ENCODE data around the gene BNC2. TPM values are rescaled to one million over a fixed set of nuclear protein-coding genes. Genes with fewer than 3 reads are reported as not detected.
"Not testable (repeated sequence)": the region's sequence is repeated elsewhere in the genome, so short reads cannot be mapped to it uniquely, and the experiment has no call there.

BNC2 gene
- polyA plus RNA-seq, 4 donors: 6.6 to 11.3 (median 7.9) TPM

- no peak for DNase-seq (ENCODE audit: low read depth in 4 of 4, low spot score in 2 of 4)
Measured at GRCh38 chr9:16559418-16560188, 310.9 kb downstream of the BNC2 start.

DNA sequence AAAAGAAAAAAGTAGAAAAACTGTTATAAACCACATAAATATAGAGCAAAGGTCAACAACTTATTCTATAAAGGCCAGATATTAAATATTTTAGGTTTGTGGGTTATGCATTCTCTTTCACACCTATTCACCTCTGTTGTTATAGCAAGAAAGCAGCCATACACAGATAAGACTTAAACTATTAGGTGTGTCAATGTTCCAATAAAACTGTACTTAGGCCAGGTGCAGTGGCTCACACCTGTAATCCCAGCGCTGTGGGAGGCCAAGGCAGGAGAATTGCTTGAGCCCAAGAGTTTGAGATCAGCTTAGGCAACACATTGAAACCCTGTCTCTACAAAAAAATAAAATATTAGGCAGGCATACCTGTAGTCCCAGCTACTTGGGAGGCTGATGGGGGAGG lies 314.7 kb downstream of the BNC2 start:
- no peak for DNase-seq (ENCODE audit: low read depth in 4 of 4, low spot score in 2 of 4)

GRCh38 chr9:16553869-16554540 lies 316.5 kb downstream of the BNC2 start:
- DNase-seq (ENCODE audit: low read depth in 4 of 4, low spot score in 2 of 4): no peak

DNA sequence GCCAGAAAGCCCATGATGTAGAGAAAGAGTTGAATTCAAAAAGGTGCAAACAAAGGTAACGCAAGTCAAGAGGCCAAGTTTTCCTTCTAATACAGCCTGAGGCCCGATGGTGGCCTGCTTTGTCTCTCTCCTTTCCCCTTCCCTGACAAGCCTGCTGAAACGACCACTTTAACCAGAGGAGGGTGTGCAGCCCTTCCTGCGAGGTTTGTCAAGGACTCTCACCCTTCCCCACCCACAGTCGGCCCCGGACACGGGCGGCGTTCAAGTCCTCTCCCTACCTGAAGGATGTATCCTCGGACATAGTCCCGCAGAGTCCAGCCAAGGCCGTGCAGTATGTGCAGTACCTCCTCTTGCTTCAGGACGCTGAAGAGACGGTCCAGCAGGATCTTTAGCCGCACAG lies 318.2 kb downstream of the BNC2 start:
- DNase-seq (ENCODE audit: low read depth in 4 of 4, low spot score in 2 of 4): no peak

DNA sequence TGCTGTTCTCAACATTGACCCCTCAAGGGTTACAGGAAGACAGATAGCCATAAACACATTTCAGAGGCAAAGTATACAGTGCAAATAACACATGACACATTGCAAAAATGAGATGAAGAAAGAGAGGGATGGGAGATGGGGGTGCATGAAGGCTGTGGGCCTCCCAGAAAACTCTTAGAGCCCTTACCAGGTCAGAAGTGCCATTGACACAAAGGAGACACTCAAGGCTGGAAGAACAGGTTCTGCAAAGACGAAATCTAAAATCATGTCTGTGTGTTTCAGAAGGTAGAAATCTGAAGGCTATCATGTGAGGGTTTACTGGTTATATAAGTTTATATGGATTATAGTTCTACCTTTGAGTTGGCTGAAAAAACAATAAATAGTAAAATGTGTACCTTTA lies 318.8 kb downstream of the BNC2 start:
- DNase-seq (ENCODE audit: low read depth in 4 of 4, low spot score in 2 of 4): no peak

- DNase-seq (ENCODE audit: low read depth in 4 of 4, low spot score in 2 of 4): no peak
Measured at GRCh38 chr9:16545639-16546038, 324.8 kb downstream of the BNC2 start.

DNA sequence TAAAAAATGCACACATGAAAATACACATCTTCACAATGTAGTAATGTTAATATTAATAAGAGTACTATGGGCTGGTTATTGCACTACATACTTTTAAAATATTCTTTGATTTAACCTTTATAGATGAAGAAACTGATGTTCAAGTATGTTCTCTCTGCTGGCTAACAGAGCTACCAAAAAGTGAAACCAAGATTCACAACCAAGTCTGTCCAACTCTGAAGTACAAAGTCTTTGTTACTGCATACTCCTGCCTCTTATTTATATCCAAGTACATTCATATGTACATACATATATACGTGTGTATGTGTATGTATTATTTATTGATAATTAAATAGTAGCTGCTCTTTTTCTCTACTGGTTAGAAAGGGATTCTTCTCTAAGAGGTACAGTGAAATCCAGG lies 325.6 kb downstream of the BNC2 start:
- no peak for DNase-seq (ENCODE audit: low read depth in 4 of 4, low spot score in 2 of 4)

DNA sequence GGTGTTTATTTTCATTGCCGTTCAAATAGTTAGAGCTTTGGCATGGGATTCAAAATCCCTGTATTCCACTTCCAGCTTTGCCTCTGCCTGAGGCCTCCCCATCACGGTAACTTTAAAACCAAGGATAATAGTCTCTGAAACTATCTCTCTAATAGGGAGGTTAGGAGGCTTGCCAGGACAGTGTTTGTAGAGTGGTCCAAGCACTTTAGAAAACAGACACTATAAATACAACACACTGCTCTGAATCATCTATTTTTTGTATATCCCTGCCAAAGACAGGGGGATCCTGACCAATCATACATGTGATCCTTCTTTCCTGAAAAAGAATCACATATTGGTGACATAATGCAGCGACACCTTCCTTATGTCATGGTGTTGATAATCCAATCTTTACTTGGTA lies 326.8 kb downstream of the BNC2 start:
- no peak for DNase-seq (ENCODE audit: low read depth in 4 of 4, low spot score in 2 of 4)

DNA sequence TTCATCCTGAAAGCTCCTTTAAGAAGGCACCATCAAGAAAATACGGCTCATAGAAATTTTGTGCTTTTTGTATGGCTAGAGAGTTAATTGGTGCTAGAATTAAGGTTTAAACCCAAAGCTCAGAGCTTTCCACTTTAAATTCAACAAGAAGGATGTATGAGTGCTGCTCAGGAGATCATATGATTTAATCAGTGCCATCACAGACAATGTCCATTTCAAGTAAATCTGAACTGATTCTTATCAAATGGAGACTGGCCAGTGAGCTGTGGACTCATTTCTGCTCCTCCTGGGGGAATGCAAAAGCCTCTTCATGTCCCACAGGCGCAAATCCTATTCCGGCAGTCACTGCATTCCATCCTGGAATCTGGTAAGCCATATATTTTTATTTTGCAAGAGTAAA lies 327.2 kb downstream of the BNC2 start:
- DNase-seq (ENCODE audit: low read depth in 4 of 4, low spot score in 2 of 4): no peak

DNA sequence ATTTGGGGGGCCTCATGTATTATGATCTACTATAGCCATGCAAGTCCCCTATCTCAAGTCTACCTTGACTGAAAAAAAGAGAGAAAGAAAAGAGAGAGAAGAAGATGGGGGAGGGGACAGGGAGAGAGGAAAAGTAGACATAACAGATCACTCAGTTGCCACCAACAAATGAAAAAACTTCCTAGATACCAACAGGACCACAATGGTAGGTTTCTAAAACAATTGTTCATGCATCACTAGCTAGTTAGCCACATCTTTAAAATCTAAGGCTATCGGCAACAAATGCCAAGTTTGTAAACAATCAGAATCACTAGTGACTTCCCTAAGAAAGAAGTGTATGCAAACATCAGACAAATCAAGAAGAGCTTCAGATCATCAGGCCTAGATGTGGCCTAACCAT lies 328.2 kb downstream of the BNC2 start:
- DNase-seq (ENCODE audit: low read depth in 4 of 4, low spot score in 2 of 4): no peak

DNA sequence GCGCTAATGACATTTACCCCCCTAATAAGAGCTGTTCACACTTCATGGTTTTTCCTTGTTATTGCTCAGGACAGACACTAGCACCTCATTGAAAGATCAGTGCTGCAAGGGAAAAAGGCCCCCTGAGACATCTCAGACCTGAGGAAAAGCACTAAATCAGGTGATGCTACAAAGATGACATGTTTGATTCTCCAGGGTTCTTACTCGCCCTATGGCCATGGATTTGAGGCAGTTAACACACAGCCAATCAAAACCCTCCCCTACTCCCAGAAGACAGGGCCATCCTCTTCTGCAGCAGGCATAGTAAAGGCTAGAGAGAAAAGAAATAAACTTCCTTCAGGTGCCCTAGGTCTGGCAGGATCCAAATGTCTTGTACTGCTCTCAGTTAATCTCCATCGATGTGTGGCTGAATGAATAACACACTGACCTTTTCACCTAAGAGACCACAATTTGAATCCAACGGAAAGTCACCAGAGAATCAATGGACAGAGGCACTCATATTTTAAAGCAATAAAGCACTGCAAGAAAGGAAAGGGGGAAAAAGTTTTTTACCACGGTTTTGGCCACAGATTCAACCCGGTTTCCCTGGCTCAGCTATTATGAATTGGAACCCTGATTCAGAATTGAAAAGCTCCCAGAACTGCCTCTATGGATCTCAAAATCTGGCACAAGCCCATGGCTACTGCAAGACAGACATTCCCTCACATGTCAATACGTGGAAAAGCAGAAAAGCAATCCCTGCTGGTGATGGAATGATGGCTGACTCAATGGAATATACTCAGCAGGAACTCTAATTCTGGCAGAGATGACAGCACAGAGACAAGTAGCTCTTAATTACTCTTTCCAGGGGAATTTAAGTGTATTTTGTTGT lies 329.5 kb downstream of the BNC2 start:
- no peak for DNase-seq (ENCODE audit: low read depth in 4 of 4, low spot score in 2 of 4)

DNA sequence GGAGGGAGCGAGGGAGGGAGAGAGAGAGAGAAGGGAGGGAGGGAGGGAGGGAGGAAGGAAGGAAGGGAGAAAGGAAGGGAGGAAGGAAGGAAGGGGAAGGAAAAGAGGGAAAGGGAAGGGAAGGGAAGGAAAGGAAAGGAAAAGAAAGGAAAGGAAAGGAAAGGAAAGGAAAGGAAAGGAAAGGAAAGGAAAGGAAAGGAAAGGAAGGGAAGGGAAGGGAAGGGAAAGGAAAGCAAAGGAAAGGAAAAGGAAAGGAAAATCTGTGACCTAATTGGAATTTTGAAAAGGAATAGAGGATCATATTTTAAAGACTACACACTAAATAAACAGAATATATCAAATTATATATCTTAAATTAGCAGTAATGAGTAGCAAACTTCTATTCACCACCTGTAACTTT lies 330.8 kb downstream of the BNC2 start:
- DNase-seq (ENCODE audit: low read depth in 4 of 4, low spot score in 2 of 4): not testable (repeated sequence)

GRCh38 chr9:16535555-16535954 lies 334.9 kb downstream of the BNC2 start:
- DNase-seq (ENCODE audit: low read depth in 4 of 4, low spot score in 2 of 4): no peak

- DNase-seq (ENCODE audit: low read depth in 4 of 4, low spot score in 2 of 4): no peak
Measured at GRCh38 chr9:16532681-16533450, 337.6 kb downstream of the BNC2 start.

GRCh38 chr9:16532272-16532671 lies 338.2 kb downstream of the BNC2 start:
- no peak for DNase-seq (ENCODE audit: low read depth in 4 of 4, low spot score in 2 of 4)

DNA sequence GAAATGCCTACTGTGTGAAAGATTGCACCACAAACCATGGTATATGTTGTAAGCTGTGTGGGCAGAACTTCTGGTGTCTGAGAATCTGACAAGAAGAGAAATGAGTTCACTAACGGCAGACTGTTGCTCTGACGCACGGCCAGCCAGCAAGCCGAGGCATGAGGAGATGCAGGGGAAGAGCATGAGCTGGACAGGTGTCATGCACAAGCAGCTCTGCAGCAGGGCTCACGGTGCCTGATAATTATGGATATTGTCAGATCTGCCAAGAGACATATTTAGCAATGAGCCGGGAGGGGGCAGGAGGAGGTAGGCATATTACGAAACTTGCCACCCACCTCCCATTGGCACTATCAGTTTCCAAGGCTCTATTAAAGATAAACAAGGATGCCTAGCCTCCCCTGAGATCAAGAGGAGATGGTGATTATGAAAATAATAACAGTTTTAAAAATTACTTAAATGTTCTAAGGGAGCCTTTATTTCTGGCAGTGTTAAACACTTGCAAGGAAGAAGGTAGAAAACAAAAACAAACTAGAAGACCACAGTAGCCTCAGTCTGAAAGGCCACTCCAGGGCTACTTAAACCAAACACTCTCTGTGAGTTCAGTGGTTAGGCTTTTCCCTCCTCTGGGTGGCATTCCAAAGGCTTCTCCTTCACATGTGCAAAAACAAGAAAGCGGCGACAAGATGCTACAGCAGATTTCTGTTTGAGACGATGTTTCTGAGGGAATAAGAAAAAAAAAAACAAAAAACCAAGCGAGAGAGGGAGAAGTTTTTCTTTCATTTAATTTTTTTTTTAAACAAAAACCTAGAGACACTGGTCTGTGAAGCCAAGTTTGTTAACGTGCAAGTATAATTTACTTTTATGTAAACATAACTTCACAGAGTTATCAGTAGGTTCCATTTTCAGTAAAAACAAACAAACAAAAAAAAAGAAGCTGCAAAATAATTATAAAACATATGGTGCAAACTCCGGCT lies 339.5 kb downstream of the BNC2 start:
- DNase-seq (ENCODE audit: low read depth in 4 of 4, low spot score in 2 of 4): no peak

DNA sequence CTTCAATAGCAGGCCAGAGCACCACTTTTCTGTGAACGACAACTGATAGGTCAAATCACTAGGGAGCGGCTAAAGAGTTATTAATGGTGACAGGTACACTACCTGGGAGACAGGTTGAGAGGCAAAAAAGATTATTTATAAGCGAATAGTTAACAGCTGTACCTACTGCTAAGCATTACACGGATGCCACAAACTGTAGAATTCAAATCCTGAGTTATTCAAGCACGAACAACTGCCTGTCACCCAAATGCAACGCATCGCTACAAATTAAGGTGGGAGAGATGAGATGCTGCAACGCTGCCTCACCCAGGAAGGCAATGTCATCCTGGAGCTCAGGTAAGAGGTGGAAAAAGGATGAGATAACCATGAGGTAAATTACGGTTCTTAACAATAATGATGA lies 342.9 kb downstream of the BNC2 start:
- no peak for DNase-seq (ENCODE audit: low read depth in 4 of 4, low spot score in 2 of 4)

GRCh38 chr9:16526380-16526779 lies 344.1 kb downstream of the BNC2 start:
- DNase-seq (ENCODE audit: low read depth in 4 of 4, low spot score in 2 of 4): no peak

- no peak for DNase-seq (ENCODE audit: low read depth in 4 of 4, low spot score in 2 of 4)
Measured at GRCh38 chr9:16524823-16525222, 345.6 kb downstream of the BNC2 start.

All from left renal cortex interstitium (tissue), 4 donors.